Activated T-helper 17 cell treated with anti-CD3 and anti-CD28 coated beads, Interleukin-2, amount 50 U/mL, for 72 hours (primary cell): ENCODE measurements around the gene PRDM9. TPM values are rescaled to one million over a fixed set of nuclear protein-coding genes. Genes with fewer than 3 reads are reported as not detected.
"Not testable (repeated sequence)": the region's sequence is repeated elsewhere in the genome, so short reads cannot be mapped to it uniquely, and the experiment has no call there.

Experiments
- ATAC-seq: fragments of 150-1000 bp; cut with Tn5 transposase; replicated peaks from 2 replicates; pipeline ENCODE4 v1.10.0; 2021; ENCODE audit warnings: mild to moderate bottlenecking, moderate library complexity
- H3K27ac Mint-ChIP-seq: one replicate; pipeline ENCODE4 v1.8.0; 2022; ENCODE audit warnings: mixed read lengths
- H3K27me3 Mint-ChIP-seq: one replicate; pipeline ENCODE4 v1.8.0; 2022; ENCODE audit warnings: mixed read lengths
- H3K36me3 Mint-ChIP-seq: one replicate; pipeline ENCODE4 v1.8.0; 2022; ENCODE audit warnings: low read depth, mild to moderate bottlenecking, mixed read lengths
- H3K4me1 Mint-ChIP-seq: one replicate; pipeline ENCODE4 v1.8.0; 2022; ENCODE audit warnings: mixed read lengths
- H3K4me3 Mint-ChIP-seq: one replicate; pipeline ENCODE4 v1.8.0; 2022; ENCODE audit warnings: mild to moderate bottlenecking, mixed read lengths
- H3K9me3 Mint-ChIP-seq: one replicate; pipeline ENCODE4 v1.8.0; 2022; ENCODE audit warnings: mixed read lengths
- total RNA-seq, 2 donors: library from RNA; stranded (reverse); gene quantifications; one replicate each; pipeline ENCODE4 v1.2.3, GENCODE V29; 2022

PRDM9 gene
- not detected for total RNA-seq

DNA sequence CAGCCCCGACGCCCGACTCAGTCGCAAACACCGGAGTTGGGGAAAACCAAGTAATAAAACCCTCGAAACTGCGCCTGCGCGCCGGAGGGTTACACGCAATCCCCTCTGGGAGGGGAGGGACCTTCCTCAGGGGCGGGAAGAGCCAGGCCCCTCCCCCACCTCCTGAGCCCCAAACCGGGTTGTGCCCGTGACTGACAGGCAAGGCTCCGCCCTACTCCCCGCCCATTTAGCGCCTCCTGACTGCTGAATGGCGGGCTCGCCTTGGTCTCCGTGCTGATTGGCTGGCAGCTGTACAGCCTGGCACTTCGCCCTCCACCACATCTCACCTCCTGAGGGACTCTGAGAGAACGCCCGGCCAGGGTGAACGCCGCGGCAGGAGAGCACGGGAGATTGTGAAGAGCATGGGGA, at the start of gene PRDM9:
Gene PRDM9 (plus strand): TSS at position 332 of the 408 bp plus-strand sequence. CDS start 1,425 bp downstream, outside the sequence.
- no peaks in the 10 kb centered on the region for H3K27me3 Mint-ChIP-seq
- no peaks in the 10 kb centered on the region for H3K36me3 Mint-ChIP-seq
- H3K9me3 Mint-ChIP-seq = peaks cover 8% of the 10 kb centered on the region
- ATAC-seq = peak; percentile 35
- no peaks in the 10 kb centered on the region for H3K4me1 Mint-ChIP-seq
- H3K27ac Mint-ChIP-seq = no peak within 1 kb of the TSS
- H3K4me3 Mint-ChIP-seq = no peak within 1 kb of the TSS

- no peaks in the 10 kb centered on the region for H3K36me3 Mint-ChIP-seq
Observed at GRCh38 chr5:23457780-23458179, 49.6 kb upstream of the PRDM9 start.

DNA sequence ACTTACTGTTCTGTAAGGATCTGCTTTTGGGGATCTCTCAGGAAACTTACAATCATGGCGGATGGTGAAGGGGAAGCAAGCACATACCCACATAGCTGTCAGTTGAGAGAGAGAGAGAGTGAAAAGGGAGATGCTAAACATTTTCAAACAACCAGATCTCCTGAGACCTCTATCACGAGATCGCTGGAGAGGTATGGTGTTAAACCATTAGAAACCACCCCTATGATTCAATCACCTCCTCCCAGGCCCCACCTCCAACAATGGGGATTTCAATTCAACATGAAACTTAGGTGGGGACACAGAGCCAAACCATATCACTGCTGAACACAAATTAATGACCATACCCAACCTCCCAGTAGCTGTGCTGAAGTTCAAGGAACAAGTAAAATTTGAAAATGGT, 48.2 kb upstream of the PRDM9 start:
- no peak overlapping the region for H3K4me3 Mint-ChIP-seq
- no peak for ATAC-seq
- H3K9me3 Mint-ChIP-seq = peaks cover 29% of the 10 kb centered on the region
- H3K4me1 Mint-ChIP-seq = no peaks in the 10 kb centered on the region
- H3K27me3 Mint-ChIP-seq = no peaks in the 10 kb centered on the region
- H3K27ac Mint-ChIP-seq = no peak overlapping the region
- no peaks in the 10 kb centered on the region for H3K36me3 Mint-ChIP-seq

More at GRCh38 chr5:23457780-23458179, 49.6 kb upstream of the PRDM9 start:
- ATAC-seq = no peak
- Mint-ChIP-seq H3K4me3 (no peak overlapping the region), H3K27ac (no peak overlapping the region), H3K27me3 (no peaks in the 10 kb centered on the region), H3K9me3 (peaks cover 25% of the 10 kb centered on the region), H3K4me1 (no peaks in the 10 kb centered on the region)

DNA sequence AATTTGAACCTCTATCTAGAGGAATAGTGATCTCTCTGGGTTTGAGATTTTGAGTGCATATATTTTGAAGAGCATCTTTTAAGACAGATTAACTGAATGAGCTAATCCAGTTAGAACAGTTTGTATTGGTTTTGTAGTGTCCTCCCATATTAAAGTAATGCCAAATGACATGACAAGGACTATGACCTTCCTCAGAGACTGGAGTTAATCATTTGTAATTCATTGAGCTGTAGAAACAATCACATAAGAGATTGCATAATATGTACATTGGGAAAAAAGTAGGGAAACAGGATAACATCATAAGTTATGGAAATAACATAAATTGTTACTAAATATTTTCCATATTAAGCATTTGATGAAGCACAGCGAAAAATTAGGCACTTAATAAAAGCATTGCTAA, 45.8 kb upstream of the PRDM9 start:
- Mint-ChIP-seq H3K9me3 (peaks cover 22% of the 10 kb centered on the region), H3K27me3 (no peaks in the 10 kb centered on the region), H3K4me3 (no peak overlapping the region), H3K27ac (no peak overlapping the region), H3K36me3 (no peaks in the 10 kb centered on the region), H3K4me1 (no peaks in the 10 kb centered on the region)
- ATAC-seq = no peak

DNA sequence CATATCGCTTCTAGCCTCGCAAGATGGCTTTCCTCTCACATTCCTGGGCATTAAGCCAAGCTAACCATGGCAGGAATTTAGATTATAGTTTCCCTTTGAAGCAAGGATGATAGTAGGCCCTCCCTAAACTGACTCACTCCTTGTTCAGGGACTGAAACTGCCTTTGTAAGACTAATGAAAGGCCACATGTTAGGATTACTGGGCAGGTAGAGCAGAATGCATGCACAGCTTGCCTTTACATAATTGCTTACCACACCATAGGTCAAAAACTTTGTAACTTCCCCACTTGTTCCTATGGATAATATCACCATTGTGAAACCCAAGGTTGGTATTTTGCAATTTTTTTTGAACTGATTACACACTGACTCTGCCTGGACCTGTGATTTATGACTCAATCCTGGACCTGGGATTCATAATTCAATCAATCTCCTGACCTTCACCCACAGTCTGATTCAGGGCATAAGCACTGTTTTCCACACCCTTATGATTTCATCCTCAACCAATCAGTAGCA, 41.0 kb upstream of the PRDM9 start:
- Mint-ChIP-seq H3K36me3 (no peaks in the 10 kb centered on the region), H3K4me1 (no peaks in the 10 kb centered on the region), H3K27ac (no peak overlapping the region), H3K27me3 (no peaks in the 10 kb centered on the region), H3K4me3 (no peak overlapping the region), H3K9me3 (peaks cover 23% of the 10 kb centered on the region)
- no peak for ATAC-seq

- no peaks in the 10 kb centered on the region for H3K36me3 Mint-ChIP-seq
- H3K4me3 Mint-ChIP-seq = no peak overlapping the region
- no peaks in the 10 kb centered on the region for H3K27me3 Mint-ChIP-seq
- no peak for ATAC-seq
- H3K9me3 Mint-ChIP-seq = peaks cover 14% of the 10 kb centered on the region
- no peak overlapping the region for H3K27ac Mint-ChIP-seq
- H3K4me1 Mint-ChIP-seq = no peaks in the 10 kb centered on the region
Observed at GRCh38 chr5:23468658-23469057, 38.8 kb upstream of the PRDM9 start.

- Mint-ChIP-seq H3K27ac (no peak overlapping the region), H3K4me1 (no peaks in the 10 kb centered on the region), H3K4me3 (no peak overlapping the region), H3K9me3 (peaks cover 4% of the 10 kb centered on the region), H3K36me3 (no peaks in the 10 kb centered on the region), H3K27me3 (no peaks in the 10 kb centered on the region)
- no peak for ATAC-seq
Observed at GRCh38 chr5:23473915-23474314, 33.5 kb upstream of the PRDM9 start.

DNA sequence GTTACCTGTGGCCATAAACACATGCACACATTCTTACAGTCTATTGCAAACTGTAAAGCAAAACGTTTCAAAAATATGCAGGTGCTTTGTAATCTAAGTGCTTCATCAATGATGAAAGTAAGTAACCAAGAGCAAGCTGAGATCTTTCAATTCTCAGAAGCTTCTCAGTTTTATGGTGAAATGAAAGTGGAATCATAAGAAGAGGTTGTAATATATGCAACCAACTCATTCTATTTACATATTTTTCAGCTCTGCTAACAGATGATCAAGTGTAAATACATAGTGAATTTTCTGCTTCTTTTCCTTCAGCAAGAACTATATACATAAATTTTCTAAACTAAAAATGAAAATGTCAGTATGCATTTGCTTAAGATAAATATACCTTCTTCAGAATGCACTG, 33.1 kb upstream of the PRDM9 start:
- H3K9me3 Mint-ChIP-seq = peaks cover 5% of the 10 kb centered on the region
- no peaks in the 10 kb centered on the region for H3K4me1 Mint-ChIP-seq
- no peak overlapping the region for H3K27ac Mint-ChIP-seq
- no peaks in the 10 kb centered on the region for H3K27me3 Mint-ChIP-seq
- H3K4me3 Mint-ChIP-seq = no peak overlapping the region
- ATAC-seq = no peak
- no peaks in the 10 kb centered on the region for H3K36me3 Mint-ChIP-seq

- Mint-ChIP-seq H3K27ac (no peak overlapping the region), H3K9me3 (peaks cover 5% of the 10 kb centered on the region), H3K4me3 (no peak overlapping the region), H3K36me3 (no peaks in the 10 kb centered on the region), H3K27me3 (no peaks in the 10 kb centered on the region), H3K4me1 (no peaks in the 10 kb centered on the region)
- no peak for ATAC-seq
Observed at GRCh38 chr5:23476580-23476979, 30.8 kb upstream of the PRDM9 start.

GRCh38 chr5:23482642-23483041, 24.8 kb upstream of the PRDM9 start:
- Mint-ChIP-seq H3K27me3 (no peaks in the 10 kb centered on the region), H3K36me3 (no peaks in the 10 kb centered on the region), H3K4me1 (no peaks in the 10 kb centered on the region), H3K27ac (no peak overlapping the region), H3K9me3 (peaks cover 5% of the 10 kb centered on the region), H3K4me3 (no peak overlapping the region)
- no peak for ATAC-seq

DNA sequence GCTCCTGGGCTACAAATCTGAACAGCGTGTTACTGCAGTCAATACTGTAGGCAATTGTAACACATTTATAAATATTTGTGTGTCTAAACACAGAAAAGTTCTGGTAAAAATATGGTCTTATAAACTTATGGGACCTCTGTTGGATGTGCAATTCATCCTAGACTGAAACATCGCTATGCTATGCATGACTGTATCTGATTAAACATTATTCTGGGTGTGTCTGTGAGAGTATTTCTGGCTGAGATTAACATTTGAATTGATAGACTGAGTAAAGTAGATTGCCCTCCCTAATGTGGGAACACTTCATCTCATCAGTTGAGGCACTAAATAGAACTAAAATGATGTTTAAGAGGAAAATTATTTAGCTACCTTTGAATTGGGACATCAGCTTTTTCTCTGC, 24.3 kb upstream of the PRDM9 start:
- Mint-ChIP-seq H3K27me3 (no peaks in the 10 kb centered on the region), H3K27ac (no peak overlapping the region), H3K36me3 (no peaks in the 10 kb centered on the region)

GRCh38 chr5:23484096-23484495, 23.3 kb upstream of the PRDM9 start:
- no peaks in the 10 kb centered on the region for H3K4me1 Mint-ChIP-seq
- no peak overlapping the region for H3K27ac Mint-ChIP-seq
- ATAC-seq = no peak
- H3K36me3 Mint-ChIP-seq = no peaks in the 10 kb centered on the region
- H3K4me3 Mint-ChIP-seq = no peak overlapping the region
- peaks cover 9% of the 10 kb centered on the region for H3K9me3 Mint-ChIP-seq
- no peaks in the 10 kb centered on the region for H3K27me3 Mint-ChIP-seq

More for the DNA sequence above, 24.3 kb upstream of the PRDM9 start:
- no peak overlapping the region for H3K4me3 Mint-ChIP-seq
- H3K4me1 Mint-ChIP-seq = no peaks in the 10 kb centered on the region
- H3K9me3 Mint-ChIP-seq = peaks cover 8% of the 10 kb centered on the region
- ATAC-seq = no peak

GRCh38 chr5:23486227-23486626, 21.2 kb upstream of the PRDM9 start:
- H3K27ac Mint-ChIP-seq = not testable (repeated sequence)

GRCh38 chr5:23490993-23491392, 16.4 kb upstream of the PRDM9 start:
- Mint-ChIP-seq H3K27me3 (no peaks in the 10 kb centered on the region), H3K36me3 (no peaks in the 10 kb centered on the region), H3K27ac (no peak overlapping the region), H3K4me1 (no peaks in the 10 kb centered on the region), H3K9me3 (peaks cover 26% of the 10 kb centered on the region), H3K4me3 (no peak overlapping the region)
- ATAC-seq = no peak

More at GRCh38 chr5:23486227-23486626, 21.2 kb upstream of the PRDM9 start:
- not testable (repeated sequence) for H3K4me1 Mint-ChIP-seq, H3K4me3 Mint-ChIP-seq, ATAC-seq, H3K27me3 Mint-ChIP-seq, H3K36me3 Mint-ChIP-seq
- peaks cover 14% of the 10 kb centered on the region for H3K9me3 Mint-ChIP-seq

DNA sequence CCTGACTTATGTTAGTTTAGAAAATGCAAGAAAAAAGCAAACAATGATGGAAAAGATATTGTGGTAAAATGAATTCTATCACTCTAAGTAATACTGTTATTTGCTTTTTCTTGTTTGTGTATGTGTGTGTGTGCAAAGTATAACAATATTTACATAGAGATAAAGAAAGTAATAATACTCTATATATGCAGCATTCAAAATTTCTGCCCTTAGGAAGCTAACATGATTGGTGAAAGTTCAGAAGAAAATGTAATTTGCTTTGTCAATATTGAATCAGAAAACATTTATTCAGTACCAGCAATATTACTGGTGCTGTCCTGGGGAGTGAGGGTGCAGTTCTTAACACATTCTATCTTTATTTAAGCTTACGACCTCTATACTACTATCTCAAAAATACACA, 12.9 kb upstream of the PRDM9 start:
- Mint-ChIP-seq H3K27ac (no peak overlapping the region), H3K27me3 (no peaks in the 10 kb centered on the region), H3K9me3 (peaks cover 23% of the 10 kb centered on the region), H3K36me3 (no peaks in the 10 kb centered on the region), H3K4me1 (no peaks in the 10 kb centered on the region), H3K4me3 (no peak overlapping the region)
- no peak for ATAC-seq

DNA sequence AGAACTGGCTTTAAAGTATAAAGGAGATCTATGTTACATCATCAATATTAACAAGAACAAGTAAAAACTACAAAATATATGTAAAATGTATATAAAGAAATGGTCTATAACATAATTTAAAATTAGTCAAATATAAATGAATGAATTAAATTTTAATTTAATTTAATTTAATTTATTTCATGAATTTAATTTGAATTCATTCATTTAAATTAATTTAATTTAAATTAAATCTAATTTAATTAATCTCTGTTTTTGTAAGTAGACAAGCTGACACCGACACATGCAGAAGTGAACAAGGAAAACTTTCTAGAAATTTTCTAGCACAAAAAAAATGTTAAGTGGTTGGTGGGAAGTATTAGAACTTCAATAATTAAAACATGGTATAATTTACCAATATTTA, 10.8 kb upstream of the PRDM9 start:
- H3K4me3 Mint-ChIP-seq = no peak overlapping the region
- H3K4me1 Mint-ChIP-seq = no peaks in the 10 kb centered on the region
- no peaks in the 10 kb centered on the region for H3K36me3 Mint-ChIP-seq
- ATAC-seq = no peak
- H3K27me3 Mint-ChIP-seq = no peaks in the 10 kb centered on the region
- peaks cover 19% of the 10 kb centered on the region for H3K9me3 Mint-ChIP-seq
- no peak overlapping the region for H3K27ac Mint-ChIP-seq
